Psoas muscle (tissue), 8 donors: ENCODE results near the gene RIMS3. TPM values are rescaled to one million over a fixed set of nuclear protein-coding genes. Genes with fewer than 3 reads are reported as not detected.

Source experiments
- ATAC-seq, 4 donors: fragments of 200-7000 bp; cut with Tn5 transposase; one replicate each; pipeline ENCODE4 v1.9.1; 2020; ENCODE audit warnings: moderate library complexity in 3 of 4, mild to moderate bottlenecking in 2 of 4
- DNase-seq, 2 donors: peaks; one replicate each; pipeline ENCODE4 v3.0.0-alpha.2; 2020
- H3K27ac ChIP-seq: fragments of 200-600 bp; one replicate; pipeline ENCODE4 v1.8.0; 2022
- H3K27me3 ChIP-seq, 3 donors: fragments of 200-600 bp in 1 of 3; one replicate each; pipeline versions ENCODE4 v1.6.1 to v1.8.0; 2013 to 2022; ENCODE audit warnings: low read length in 2 of 3, mild to moderate bottlenecking in 2 of 3, moderate library complexity in 1 of 3; ENCODE audit not compliant: insufficient read depth in 3 of 3
- H3K36me3 ChIP-seq, 2 donors: fragments of 200-600 bp in 1 of 2; one replicate each; pipeline versions ENCODE4 v1.6.1 to v1.8.0; 2013 to 2022; ENCODE audit warnings: low read depth in 1 of 2, mild to moderate bottlenecking in 1 of 2, moderate library complexity in 1 of 2; ENCODE audit not compliant: insufficient read depth in 1 of 2
- H3K4me1 ChIP-seq: fragments of 200-600 bp; one replicate; pipeline ENCODE4 v1.8.0; 2022
- H3K4me3 ChIP-seq: fragments of 200-600 bp; one replicate; pipeline ENCODE4 v1.8.0; 2022; ENCODE audit warnings: mild to moderate bottlenecking
- H3K9me3 ChIP-seq: fragments of 200-600 bp; one replicate; pipeline ENCODE4 v1.8.0; 2022
- WGBS, 3 donors: extraction: QIAGEN DNeasy Blood & Tissue Kit; methylation state at CpG; one replicate each; pipeline versions ENCODE4 v1.1.6 to v1.1.7; 2013; 5-methylcytosine and 5-hydroxymethylcytosine counted together
- intact Hi-C, 2 donors: fragments of 100-400 bp; cut with DNase I; formaldehyde crosslinking; loops; one replicate each; pipeline versions ENCODE4 v1.11.0 to v1.14.2; 2022
- polyA plus RNA-seq, 3 donors: library from polyadenylated mRNA; stranded (reverse); fragments of 200-250 nt; gene quantifications; one replicate each; pipeline ENCODE4 v1.2.3, GENCODE V29; 2013
- total RNA-seq, 4 donors: library from RNA; stranded (reverse); fragmentation: NEBNext Ultra II Directional in 2 of 4; extraction: Animal tissue kit (Norgen Biotek cat#: 25700) in 2 of 4; gene quantifications; one replicate each; pipeline versions ENCODE4 v1.2.1 to v1.2.4, GENCODE V29; 2021 to 2023
- TF ChIP-seq, protein P1 (sequence below): fragments of 200-600 bp; IDR thresholded peaks from one replicate; pipeline ENCODE4 v1.8.0; 2022; ENCODE audit warnings: antibody characterized with exemption
- donor health status: healthy with polysubstance abuse.
- donor health status: DM: no; HTN: no; CAD: no; lungs with moderate emphysema.
- donor health status: Bipolar disorder and iron deficiency.
- donor health status: healthy.
- donor health status: DM: yes; HTN: yes; CAD: no.
- donor health status: DM: no; HTN: no; CAD: no.
- donor health status: DM: no; HTN: no; CAD: no.
- donor health status: DM: yes; HTN: yes; CAD: no.

Gene RIMS3
- total and polyA plus RNA-seq, 7 donors = 0.07 to 0.42 (median 0.31) TPM

DNA sequence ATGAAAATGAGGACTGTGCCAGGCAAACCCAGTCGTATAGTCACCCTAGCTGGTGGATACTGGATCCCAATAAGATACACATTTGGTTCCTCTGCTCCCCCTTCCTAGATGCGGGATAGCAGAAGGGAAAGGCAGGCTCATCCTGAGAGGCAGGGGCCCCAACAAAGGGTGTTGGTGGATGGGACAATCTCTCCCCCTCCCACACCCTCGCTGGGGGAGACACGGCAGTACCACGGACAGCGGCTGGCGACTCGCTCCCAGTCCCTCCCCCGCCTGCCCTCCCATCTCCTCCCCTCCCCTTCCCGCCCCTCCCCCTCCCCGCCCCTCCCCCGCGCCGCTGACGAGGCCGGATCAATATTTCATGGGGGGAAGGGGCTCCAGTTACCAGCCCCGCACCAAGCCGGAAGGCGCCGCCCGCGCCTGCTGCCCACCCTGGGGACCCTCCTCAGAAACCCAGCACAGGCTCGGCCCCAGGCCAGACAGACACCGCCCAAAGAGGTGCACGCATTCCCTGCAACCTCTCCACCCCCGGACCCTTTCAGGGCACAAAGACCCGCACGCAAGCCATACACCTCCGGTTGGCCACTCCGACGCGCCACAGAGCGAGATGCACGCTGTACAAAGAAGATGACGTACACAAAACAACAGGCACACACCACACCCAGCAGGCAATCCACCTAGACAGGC, 11.5 kb downstream of the RIMS3 start:
- TF ChIP-seq, protein P1, sequence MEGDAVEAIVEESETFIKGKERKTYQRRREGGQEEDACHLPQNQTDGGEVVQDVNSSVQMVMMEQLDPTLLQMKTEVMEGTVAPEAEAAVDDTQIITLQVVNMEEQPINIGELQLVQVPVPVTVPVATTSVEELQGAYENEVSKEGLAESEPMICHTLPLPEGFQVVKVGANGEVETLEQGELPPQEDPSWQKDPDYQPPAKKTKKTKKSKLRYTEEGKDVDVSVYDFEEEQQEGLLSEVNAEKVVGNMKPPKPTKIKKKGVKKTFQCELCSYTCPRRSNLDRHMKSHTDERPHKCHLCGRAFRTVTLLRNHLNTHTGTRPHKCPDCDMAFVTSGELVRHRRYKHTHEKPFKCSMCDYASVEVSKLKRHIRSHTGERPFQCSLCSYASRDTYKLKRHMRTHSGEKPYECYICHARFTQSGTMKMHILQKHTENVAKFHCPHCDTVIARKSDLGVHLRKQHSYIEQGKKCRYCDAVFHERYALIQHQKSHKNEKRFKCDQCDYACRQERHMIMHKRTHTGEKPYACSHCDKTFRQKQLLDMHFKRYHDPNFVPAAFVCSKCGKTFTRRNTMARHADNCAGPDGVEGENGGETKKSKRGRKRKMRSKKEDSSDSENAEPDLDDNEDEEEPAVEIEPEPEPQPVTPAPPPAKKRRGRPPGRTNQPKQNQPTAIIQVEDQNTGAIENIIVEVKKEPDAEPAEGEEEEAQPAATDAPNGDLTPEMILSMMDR = no peak
- no peak overlapping the region for H3K27ac ChIP-seq
- ATAC-seq = no peak
- H3K36me3 ChIP-seq = no peaks in the 10 kb centered on the region
- H3K4me1 ChIP-seq = peaks cover 8% of the 10 kb centered on the region
- no peak for DNase-seq
- H3K4me3 ChIP-seq = no peak overlapping the region
- H3K27me3 ChIP-seq = peaks cover 0 to 4% (median 3%) of the 10 kb centered on the region in 3 donors
- intact Hi-C loops = no loop called here
- WGBS, 3 donors = 14 to 21% (median 17%) methylated on average over 23 to 31 of the region's 35 CpGs
- no peaks in the 10 kb centered on the region for H3K9me3 ChIP-seq

DNA sequence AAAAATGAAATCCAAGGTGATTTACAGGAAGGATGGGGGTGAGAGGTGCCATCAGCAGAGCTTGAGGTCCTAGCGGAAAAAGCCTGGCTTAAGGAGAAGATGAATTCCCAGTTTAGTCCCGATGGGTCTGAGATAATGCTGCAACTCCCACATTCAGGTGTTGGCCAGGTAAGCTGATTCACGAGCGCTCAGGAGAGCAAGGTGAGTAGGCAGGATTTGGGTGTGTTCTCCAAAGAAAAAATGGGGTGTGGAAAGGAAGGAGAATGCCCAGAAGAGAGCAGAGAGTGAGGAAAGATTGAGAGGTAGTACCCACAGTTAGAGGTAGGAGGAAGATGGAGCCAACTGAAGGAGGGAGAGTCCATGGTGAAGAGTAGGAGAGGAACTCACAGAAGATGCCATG, 12.5 kb downstream of the RIMS3 start:
- 91 to 95% (median 92%) methylated on average over 4 of the region's 4 CpGs for WGBS, 3 donors
- no peaks in the 10 kb centered on the region for H3K9me3 ChIP-seq
- DNase-seq = no peak
- ATAC-seq = no peak
- H3K27ac ChIP-seq = no peak overlapping the region
- TF ChIP-seq, protein P1 = no peak
- H3K4me1 ChIP-seq = peaks cover 8% of the 10 kb centered on the region
- H3K4me3 ChIP-seq = no peak overlapping the region
- H3K36me3 ChIP-seq = no peaks in the 10 kb centered on the region
- intact Hi-C loops = no loop called here
- H3K27me3 ChIP-seq = peaks cover 0 to 4% (median 3%) of the 10 kb centered on the region in 3 donors

GRCh38 chr1:40652468-40652867, 13.0 kb downstream of the RIMS3 start:
- intact Hi-C loops = no loop called here
- no peak overlapping the region for H3K4me3 ChIP-seq
- no peaks in the 10 kb centered on the region for H3K36me3 ChIP-seq
- no peak overlapping the region for H3K27ac ChIP-seq
- no peaks in the 10 kb centered on the region for H3K9me3 ChIP-seq
- TF ChIP-seq, protein P1 = no peak
- no peak for ATAC-seq
- peaks cover 0 to 4% (median 3%) of the 10 kb centered on the region in 3 donors for H3K27me3 ChIP-seq
- H3K4me1 ChIP-seq = peaks cover 8% of the 10 kb centered on the region
- 66 to 87% (median 85%) methylated on average over 5 of the region's 5 CpGs for WGBS, 3 donors
- no peak for DNase-seq

GRCh38 chr1:40651138-40651857, 14.2 kb downstream of the RIMS3 start:
- TF ChIP-seq, protein P1 = no peak
- no peak for DNase-seq
- Histone ChIP-seq H3K27me3 (peaks cover 0 to 4% (median 3%) of the 10 kb centered on the region in 3 donors), H3K4me1 (peaks cover 8% of the 10 kb centered on the region), H3K4me3 (peak overlapping the region; percentile 10), H3K9me3 (no peaks in the 10 kb centered on the region), H3K27ac (peak overlapping the region; percentile 49), H3K36me3 (no peaks in the 10 kb centered on the region)
- intact Hi-C loops = no loop called here
- ATAC-seq = peak; percentile 79 to 88 (median 86)
- WGBS, 3 donors = 42 to 51% (median 47%) methylated on average over 17 of the region's 17 CpGs
